Subcutaneous abdominal adipose tissue (tissue), 5 donors: ENCODE results near the gene GRAMD1A.
"Not testable (repeated sequence)": the region's sequence is repeated elsewhere in the genome, so short reads cannot be mapped to it uniquely, and the experiment has no call there.

Experiments used
- H3K27ac ChIP-seq: one replicate; pipeline ENCODE4 v1.7.0; 2013; ENCODE audit warnings: low read depth, mild to moderate bottlenecking, inconsistent platforms, low read length, moderate library complexity
- H3K27me3 ChIP-seq, 5 donors: one replicate each; pipeline ENCODE4 v1.7.0; 2013; ENCODE audit warnings: low read length in 5 of 5, inconsistent platforms in 1 of 5; ENCODE audit not compliant: control insufficient read depth in 5 of 5, insufficient read depth in 4 of 5
- H3K36me3 ChIP-seq, 5 donors: one replicate each; pipeline ENCODE4 v1.7.0; 2013; ENCODE audit warnings: low read length in 5 of 5; ENCODE audit not compliant: control insufficient read depth in 5 of 5, insufficient read depth in 5 of 5
- H3K4me1 ChIP-seq, 5 donors: one replicate each; pipeline ENCODE4 v1.7.0; 2013; ENCODE audit warnings: low read length in 5 of 5, mild to moderate bottlenecking in 3 of 5, moderate library complexity in 1 of 5; ENCODE audit not compliant: control insufficient read depth in 5 of 5, insufficient read depth in 5 of 5
- H3K4me3 ChIP-seq, 5 donors: one replicate each; pipeline ENCODE4 v1.7.0; 2013; ENCODE audit warnings: low read length in 5 of 5, low read depth in 1 of 5
- H3K9ac ChIP-seq, 5 donors: one replicate each; pipeline ENCODE4 v1.7.0; 2013; ENCODE audit warnings: low read length in 5 of 5, mild to moderate bottlenecking in 4 of 5, moderate library complexity in 3 of 5
- H3K9me3 ChIP-seq, 5 donors: one replicate each; pipeline ENCODE4 v1.7.0; 2013; ENCODE audit warnings: low read length in 5 of 5; ENCODE audit not compliant: control insufficient read depth in 5 of 5
- donor health status: healthy.
- donor health status: healthy.
- donor health status: healthy.
- donor health status: healthy.
- donor health status: healthy.

GRAMD1A gene

DNA sequence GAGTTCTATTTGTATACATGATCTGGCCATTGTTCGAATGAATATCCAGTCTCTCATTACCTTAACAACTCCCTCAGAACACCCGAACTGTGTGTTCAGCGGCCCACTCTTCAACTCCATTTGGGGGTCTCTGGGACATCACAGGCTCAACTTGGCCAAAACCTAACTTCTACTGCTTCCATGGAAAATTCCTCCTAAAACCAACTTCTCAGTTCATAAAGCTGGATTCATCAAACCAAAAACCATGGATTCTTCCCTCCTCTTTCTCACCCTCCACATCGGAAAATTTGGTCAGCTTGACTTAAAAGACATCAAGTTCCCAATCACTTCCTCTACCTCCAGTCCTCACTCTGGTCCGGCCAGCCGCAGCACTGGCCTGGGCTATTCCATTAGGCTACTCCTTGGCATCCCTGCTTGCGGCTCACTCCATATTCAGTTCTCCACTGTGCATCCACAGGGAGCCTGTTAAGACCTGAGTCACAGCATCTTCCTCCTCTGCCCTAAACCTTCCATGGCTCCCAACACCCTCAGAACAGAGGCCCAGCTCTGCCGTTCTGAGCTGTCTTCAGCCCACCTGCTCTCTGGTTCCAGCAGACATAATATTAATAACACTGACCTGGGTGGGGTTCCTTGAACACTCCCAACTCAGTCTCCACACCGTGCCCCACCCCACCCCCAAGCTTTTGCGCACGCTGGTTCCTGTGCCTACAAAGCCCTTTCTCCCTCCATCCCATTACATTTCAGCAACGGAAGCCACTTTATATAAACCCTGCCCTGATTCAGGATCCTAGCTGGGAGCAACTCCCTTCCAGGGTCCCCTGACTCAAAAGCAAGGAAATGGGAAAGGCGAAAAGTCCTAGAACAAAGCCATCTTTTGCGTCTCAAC lies 37.2 kb upstream of the GRAMD1A start:
- Histone ChIP-seq H3K27me3 (peaks cover 0 to 5% (median 0%) of the 10 kb centered on the region in 5 donors), H3K4me3 (peak overlapping the region; percentile 80 to 95 (median 85)), H3K36me3 (peaks cover 0 to 33% (median 31%) of the 10 kb centered on the region in 5 donors), H3K9ac (peak overlapping the region in 4 of 5 donors; percentile 67 to 88 (median 74)), H3K9me3 (peaks cover 25 to 44% (median 40%) of the 10 kb centered on the region in 5 donors), H3K27ac (peak overlapping the region; percentile 64), H3K4me1 (peaks cover 12 to 27% (median 26%) of the 10 kb centered on the region in 5 donors)

DNA sequence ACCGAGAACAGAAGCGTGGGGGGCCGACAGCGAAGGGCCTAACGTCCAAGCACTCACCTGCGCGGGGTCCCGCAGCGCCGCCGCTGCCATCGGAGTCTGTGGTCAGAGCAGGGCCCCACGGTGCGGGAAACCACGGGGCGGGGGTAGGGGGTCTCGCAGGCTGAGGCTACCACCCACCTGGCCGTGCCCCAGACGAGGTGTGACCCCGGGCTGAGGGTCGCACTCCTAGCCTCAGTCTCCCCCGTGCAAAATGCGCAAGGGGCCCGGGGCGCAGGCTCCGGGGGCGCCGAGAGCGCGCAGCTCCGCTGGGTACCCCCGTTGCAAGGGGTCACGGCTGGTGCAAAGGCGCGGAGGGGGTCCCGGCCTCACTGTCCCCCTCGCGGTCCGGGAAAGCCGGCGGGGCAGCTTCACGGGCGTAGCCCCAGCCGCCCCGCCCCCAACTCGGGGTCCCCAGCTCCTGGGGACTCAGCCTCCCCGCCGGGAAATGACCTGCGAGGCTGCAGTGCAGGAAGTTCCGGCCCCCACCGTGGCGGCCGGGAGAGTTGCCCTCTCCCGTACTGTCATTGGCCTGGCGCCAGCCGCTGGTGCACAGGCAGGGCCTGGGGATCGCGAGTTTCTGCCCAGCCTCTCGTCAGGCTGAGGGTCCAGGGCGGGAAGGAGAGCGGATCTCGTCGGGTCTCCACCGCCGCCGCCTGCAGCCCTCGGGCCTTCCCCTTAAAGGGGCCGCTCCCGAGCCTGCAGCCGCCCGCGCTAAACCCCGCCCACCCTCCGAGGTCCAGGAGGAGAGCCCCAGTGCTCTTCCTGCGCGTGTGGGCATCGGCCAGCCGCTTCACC lies 36.3 kb upstream of the GRAMD1A start, which contains the start of gene ZNF792:
ZNF792 (minus strand) TSS at position 657 of the 834 bp plus-strand sequence; CDS start at position 90, 567 bp downstream.
- H3K27ac ChIP-seq = peak within 1 kb of the TSS; percentile 64
- no peaks in the 10 kb centered on the region for H3K27me3 ChIP-seq
- H3K4me3 ChIP-seq = peak within 1 kb of the TSS; percentile 80 to 95 (median 85)
- peaks cover 4 to 27% (median 26%) of the 10 kb centered on the region in 5 donors for H3K4me1 ChIP-seq
- H3K9ac ChIP-seq = peak within 1 kb of the TSS in 4 of 5 donors; percentile 67 to 88 (median 74)
- peaks cover 17 to 35% (median 33%) of the 10 kb centered on the region in 5 donors for H3K9me3 ChIP-seq
- H3K36me3 ChIP-seq = peaks cover 0 to 25% (median 23%) of the 10 kb centered on the region in 5 donors

DNA sequence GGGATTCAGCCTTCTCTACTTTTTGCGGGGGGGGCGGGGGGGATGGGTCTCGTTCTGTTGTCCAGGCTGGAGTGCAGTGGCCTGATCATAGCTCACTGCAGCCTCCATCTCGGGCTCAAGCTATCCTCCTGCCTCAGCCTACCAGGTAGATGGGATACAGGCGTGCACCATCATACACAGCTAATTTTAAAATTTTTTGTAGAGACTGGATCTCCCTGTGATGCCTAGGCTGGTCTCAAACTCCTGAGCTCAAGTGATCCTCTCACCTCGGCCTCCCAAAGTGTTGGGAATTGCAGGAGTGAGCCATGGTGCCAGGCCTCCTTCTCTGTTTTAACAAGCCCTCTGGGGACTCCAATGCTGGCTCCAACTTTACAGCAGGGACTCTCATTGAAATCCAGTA lies 35.5 kb upstream of the GRAMD1A start:
- peak overlapping the region in 4 of 5 donors; percentile 41 to 89 (median 84) for H3K4me3 ChIP-seq
- no peaks in the 10 kb centered on the region for H3K27me3 ChIP-seq
- peaks cover 0 to 27% (median 26%) of the 10 kb centered on the region in 5 donors for H3K4me1 ChIP-seq
- peak overlapping the region in 1 of 5 donors; percentile 67 for H3K9ac ChIP-seq
- peaks cover 0 to 17% (median 15%) of the 10 kb centered on the region in 5 donors for H3K36me3 ChIP-seq
- peaks cover 9 to 27% (median 25%) of the 10 kb centered on the region in 5 donors for H3K9me3 ChIP-seq
- H3K27ac ChIP-seq = no peak overlapping the region

- H3K4me3 ChIP-seq, H3K27me3 ChIP-seq, H3K36me3 ChIP-seq, H3K9ac ChIP-seq, H3K27ac ChIP-seq: not testable (repeated sequence)
- Histone ChIP-seq H3K9me3 (peaks cover 2 to 18% (median 16%) of the 10 kb centered on the region in 5 donors), H3K4me1 (peaks cover 0 to 27% (median 26%) of the 10 kb centered on the region in 5 donors)
Observed at GRCh38 chr19:34965505-34965904, 34.6 kb upstream of the GRAMD1A start.

GRCh38 chr19:34967551-34967950 lies 32.6 kb upstream of the GRAMD1A start:
- Histone ChIP-seq H3K27me3 (no peaks in the 10 kb centered on the region), H3K4me3 (no peak overlapping the region), H3K9me3 (peaks cover 0 to 6% (median 2%) of the 10 kb centered on the region in 5 donors), H3K9ac (no peak overlapping the region), H3K36me3 (no peaks in the 10 kb centered on the region), H3K4me1 (peaks cover 0 to 19% (median 16%) of the 10 kb centered on the region in 5 donors), H3K27ac (no peak overlapping the region)

DNA sequence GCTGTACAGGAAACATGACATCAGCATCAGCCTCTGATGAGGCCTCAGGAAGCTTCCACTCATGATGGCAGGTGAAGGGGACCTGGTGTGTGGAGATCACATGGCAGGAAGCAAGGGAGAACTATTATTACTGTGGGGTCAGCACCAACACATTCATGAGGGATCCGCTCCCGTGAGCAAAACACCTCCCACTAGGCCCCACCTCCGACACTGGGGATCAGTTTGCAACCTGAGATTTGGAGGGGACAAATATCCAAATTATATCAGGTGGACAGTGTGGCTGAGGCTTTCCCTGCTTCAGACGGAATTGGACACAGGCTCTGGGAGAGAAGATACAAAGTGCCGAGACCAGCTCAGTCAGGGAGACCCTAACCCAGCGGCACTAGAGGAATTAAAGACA lies 30.4 kb upstream of the GRAMD1A start:
- Histone ChIP-seq H3K36me3 (no peaks in the 10 kb centered on the region), H3K9ac (no peak overlapping the region), H3K4me1 (peaks cover 2 to 18% (median 11%) of the 10 kb centered on the region in 5 donors), H3K9me3 (peaks cover 0 to 6% (median 2%) of the 10 kb centered on the region in 5 donors), H3K27ac (no peak overlapping the region), H3K27me3 (no peaks in the 10 kb centered on the region), H3K4me3 (no peak overlapping the region)

- not testable (repeated sequence) for H3K9ac ChIP-seq, H3K9me3 ChIP-seq, H3K27me3 ChIP-seq, H3K36me3 ChIP-seq, H3K4me3 ChIP-seq, H3K27ac ChIP-seq
- peaks cover 2 to 18% (median 11%) of the 10 kb centered on the region in 5 donors for H3K4me1 ChIP-seq
Observed at GRCh38 chr19:34970185-34970780, 29.8 kb upstream of the GRAMD1A start.

DNA sequence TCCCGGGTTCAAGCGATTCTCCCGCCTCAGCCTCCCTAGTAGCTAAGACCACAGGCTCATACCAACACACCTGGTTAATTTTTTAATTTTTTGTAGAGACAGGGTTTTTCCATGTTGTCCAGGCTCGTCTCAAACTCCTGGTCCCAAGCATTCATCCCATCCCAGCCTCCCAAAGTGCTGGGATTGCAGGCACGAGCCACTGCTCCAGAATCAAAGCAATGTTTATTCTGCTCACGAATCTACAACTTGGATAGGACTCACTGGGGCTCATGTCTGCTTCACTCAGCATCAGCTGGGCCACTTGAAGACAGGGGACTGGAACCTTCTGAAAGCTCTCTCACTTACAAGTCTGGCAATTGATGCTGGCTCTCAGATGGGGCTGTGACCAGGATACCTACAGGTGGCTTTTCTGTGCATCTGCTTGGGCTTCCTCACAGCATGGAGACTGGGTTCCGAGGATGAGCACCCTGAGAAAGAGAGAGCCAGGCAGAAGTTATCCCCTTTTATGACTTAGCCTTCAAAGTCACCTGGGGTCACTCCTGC lies 27.9 kb upstream of the GRAMD1A start:
- H3K9me3 ChIP-seq = peaks cover 2 to 13% (median 6%) of the 10 kb centered on the region in 5 donors
- no peaks in the 10 kb centered on the region for H3K27me3 ChIP-seq
- no peak overlapping the region for H3K27ac ChIP-seq
- H3K4me1 ChIP-seq = peaks cover 2 to 18% (median 11%) of the 10 kb centered on the region in 5 donors
- no peaks in the 10 kb centered on the region for H3K36me3 ChIP-seq
- no peak overlapping the region for H3K4me3 ChIP-seq
- H3K9ac ChIP-seq = no peak overlapping the region

GRCh38 chr19:34974646-34975045 lies 25.5 kb upstream of the GRAMD1A start:
- Histone ChIP-seq H3K9me3 (peaks cover 0 to 7% (median 6%) of the 10 kb centered on the region in 5 donors), H3K4me1 (peaks cover 2 to 18% (median 11%) of the 10 kb centered on the region in 5 donors), H3K4me3 (no peak overlapping the region), H3K27me3 (no peaks in the 10 kb centered on the region), H3K27ac (no peak overlapping the region), H3K36me3 (no peaks in the 10 kb centered on the region), H3K9ac (no peak overlapping the region)
